Gastroesophageal sphincter (tissue), 3 donors: ENCODE measurements around the gene ERRFI1.

ENCODE experiments used
- CTCF ChIP-seq, 4 experiments: fragments of 200-600 bp in 2 of 4; fragments of 450-650 bp in 2 of 4; sonication (generic) in 1 of 4; IDR thresholded peaks; one replicate each; pipeline ENCODE4 v1.5.1; 2017 to 2019; ENCODE audit warnings: antibody characterized with exemption in 4 of 4, mild to moderate bottlenecking in 2 of 4, moderate library complexity in 2 of 4
- EP300 ChIP-seq: sonication (generic); formaldehyde crosslinking; IDR thresholded peaks from one replicate; pipeline ENCODE4 v1.6.1; 2017; ENCODE audit warnings: antibody characterized with exemption, mild to moderate bottlenecking
- POLR2A ChIP-seq, 2 donors: fragments of 450-650 bp; IDR thresholded peaks; one replicate each; pipeline ENCODE4 v1.6.1; 2017; ENCODE audit warnings: antibody characterized with exemption in 2 of 2, mild to moderate bottlenecking in 2 of 2, moderate library complexity in 1 of 2
- POLR2AphosphoS5 ChIP-seq: sonication (generic); formaldehyde crosslinking; IDR thresholded peaks from one replicate; pipeline ENCODE4 v1.6.1; 2017; ENCODE audit warnings: antibody characterized with exemption

DNA sequence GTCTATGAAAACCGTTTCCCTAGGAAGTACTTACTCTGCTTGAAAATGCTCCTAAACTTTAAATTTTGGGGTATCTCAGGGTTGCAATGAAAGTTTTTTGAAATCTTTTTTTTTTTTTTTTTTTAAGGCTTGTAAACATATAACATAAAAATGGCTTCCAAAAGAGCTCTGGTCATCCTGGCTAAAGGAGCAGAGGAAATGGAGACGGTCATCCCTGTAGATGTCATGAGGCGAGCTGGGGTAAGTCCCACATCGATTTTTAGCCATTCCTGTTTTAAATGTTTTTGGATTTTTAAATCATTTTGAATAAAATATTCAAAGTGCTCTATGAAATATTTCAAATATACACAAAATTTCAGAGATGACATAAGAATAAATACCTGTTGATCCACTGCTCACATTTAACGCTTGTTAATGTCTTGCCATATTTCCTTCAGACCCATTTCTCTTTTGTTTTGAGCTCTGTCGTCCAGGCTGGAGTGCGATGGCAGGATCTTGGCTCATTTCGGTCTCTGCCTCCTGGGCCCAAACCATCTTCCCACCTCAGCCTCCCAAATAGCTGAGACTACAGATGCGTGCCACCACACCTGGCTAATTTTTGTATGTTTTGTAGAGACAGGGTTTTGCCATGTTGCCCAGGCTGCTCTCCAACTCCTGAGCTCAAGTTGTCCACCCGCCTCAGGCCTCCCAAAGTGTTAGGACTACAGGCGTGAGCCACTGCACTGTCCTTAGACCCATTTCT, 63.3 kb downstream of the ERRFI1 start:
- TF ChIP-seq CTCF (IDR thresholded peaks at IDR 0.05) (no peak), EP300 (no peak), POLR2A (IDR thresholded peaks at IDR 0.05) (no peak), POLR2AphosphoS5 (no peak)
